DMS53 treated with DMSO at 0.1 percent for 48 hours (cell line): Measurements from ENCODE around the gene DUSP19.
"Not testable (repeated sequence)": the region's sequence is repeated elsewhere in the genome, so short reads cannot be mapped to it uniquely, and the experiment has no call there.

Source experiments
- DNase-seq: peaks from one replicate; lab custom pipeline; 2025; ENCODE audit not compliant: unreplicated experiment; lab: John Stamatoyannopoulos, UW

DUSP19 gene

DNA sequence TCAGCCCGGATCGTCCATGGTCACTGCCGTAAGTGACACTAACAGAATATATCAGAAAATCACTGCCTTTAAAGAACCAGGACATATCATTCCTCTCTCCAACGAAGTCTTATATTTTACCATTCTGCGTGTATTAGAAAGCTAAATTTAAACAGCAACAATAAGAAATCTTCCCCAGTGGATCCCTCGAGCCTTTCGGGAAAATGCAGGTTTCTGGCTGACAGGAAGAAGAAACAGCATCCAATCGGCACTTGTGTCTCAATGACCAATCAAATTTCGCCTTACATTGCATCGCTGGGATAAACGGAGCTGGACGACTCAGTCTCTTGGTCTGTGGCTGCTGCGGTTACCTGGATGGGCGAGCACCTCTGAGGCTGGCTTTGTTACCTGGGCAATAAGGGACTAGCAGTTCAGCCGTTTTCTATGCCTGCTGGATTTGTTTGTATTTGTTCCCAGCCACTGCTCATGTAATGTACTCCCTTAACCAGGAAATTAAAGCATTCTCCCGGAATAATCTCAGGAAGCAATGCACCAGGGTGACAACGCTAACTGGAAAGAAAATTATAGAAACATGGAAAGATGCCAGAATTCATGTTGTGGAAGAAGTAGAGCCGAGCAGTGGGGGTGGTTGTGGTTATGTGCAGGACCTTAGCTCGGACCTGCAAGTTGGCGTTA lies at the start of gene DUSP19:
TSS of gene DUSP19 (plus strand) at position 284 of the 675 bp plus-strand sequence. CDS start at position 471, 187 bp downstream.
- peak; percentile 100 for DNase-seq

DNA sequence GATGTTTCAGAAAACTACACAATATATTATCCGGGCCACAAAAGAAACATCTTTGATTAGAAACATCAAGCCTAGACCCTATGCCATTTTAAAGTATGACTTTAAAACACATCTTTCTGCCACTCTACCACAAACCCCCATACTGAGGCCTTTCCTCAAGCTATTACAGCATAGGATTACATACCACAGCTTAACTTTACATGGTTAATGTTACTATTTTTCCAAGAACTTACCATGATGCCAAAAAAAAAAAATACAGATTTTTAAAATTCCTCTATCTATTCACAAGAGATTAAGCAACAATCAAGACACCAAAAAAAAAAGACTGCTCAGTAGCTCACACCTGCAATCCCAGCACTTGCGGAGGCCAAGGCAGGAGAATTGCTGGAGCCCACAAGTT lies 49.3 kb upstream of the DUSP19 start:
- no peak for DNase-seq

- DNase-seq = no peak
These were observed 46.4 kb upstream of the DUSP19 start for GRCh38 chr2:183031911-183032794.

GRCh38 chr2:183033951-183034350 lies 44.6 kb upstream of the DUSP19 start:
- no peak for DNase-seq

GRCh38 chr2:183034806-183035205 lies 43.7 kb upstream of the DUSP19 start:
- DNase-seq = no peak

GRCh38 chr2:183035298-183035953 lies 43.1 kb upstream of the DUSP19 start:
- no peak for DNase-seq

GRCh38 chr2:183035954-183036669 lies 42.4 kb upstream of the DUSP19 start:
- no peak for DNase-seq

DNA sequence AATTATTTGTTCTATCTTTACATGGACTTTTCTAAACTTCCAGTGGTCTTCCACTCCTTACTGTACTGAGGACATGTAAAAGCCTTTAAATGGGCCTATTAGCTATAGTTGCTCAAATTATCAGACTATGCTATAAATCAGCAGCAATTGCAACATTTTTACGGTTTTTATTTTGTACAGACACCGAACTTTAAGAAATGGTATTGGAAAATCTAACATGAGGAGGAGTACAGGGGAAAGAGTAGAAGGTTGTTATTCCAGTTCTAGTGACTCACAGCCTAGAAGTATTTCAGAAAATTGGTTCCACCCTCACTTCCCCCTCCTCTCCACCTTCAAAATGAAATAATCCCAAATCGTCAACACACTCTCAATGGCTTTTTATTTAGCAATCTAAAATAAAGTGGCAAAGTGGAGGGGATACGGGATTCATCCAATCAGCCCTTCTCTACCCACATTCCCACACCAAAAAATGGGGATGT lies 41.4 kb upstream of the DUSP19 start:
- DNase-seq = peak; percentile 83

DNA sequence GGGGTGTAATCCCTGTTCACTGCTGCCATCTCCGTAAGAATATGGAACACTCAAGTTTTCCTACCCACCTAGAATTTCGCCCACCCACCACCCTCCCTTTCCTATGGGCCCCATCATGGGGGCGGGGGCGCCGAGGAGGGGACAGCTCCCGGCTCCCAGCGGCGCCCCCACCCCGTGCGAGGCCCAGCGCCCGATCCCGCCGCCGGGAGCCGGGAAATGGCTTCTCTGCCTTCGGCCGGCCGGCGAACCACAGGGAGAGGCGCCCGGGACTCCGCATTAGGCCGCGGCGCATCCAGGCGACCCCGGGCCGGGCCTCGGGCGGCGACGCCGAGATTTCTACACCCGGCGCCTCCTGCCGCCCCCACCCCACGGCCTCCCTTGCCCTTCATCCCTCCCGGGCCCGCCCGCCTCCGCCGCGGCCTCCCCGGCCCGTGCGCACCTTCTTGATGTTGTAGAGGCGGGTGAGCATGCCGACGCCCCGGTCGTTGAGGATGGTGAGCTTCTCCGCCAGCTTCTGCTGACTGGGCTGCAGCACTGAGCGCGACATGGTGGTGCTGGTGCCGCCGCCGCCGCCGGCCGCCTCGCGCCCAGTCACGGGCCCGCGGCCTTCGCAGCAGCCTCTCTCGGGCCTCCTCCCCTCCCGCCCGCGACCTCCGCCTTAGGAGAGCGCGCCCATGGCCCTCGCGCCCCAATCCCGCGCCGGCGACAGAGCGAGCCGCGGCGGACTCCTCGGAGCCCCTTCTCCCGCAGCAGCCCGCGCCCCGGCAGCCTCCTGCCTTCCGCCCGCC lies 40.8 kb upstream of the DUSP19 start:
- peak; percentile 63 for DNase-seq

DNA sequence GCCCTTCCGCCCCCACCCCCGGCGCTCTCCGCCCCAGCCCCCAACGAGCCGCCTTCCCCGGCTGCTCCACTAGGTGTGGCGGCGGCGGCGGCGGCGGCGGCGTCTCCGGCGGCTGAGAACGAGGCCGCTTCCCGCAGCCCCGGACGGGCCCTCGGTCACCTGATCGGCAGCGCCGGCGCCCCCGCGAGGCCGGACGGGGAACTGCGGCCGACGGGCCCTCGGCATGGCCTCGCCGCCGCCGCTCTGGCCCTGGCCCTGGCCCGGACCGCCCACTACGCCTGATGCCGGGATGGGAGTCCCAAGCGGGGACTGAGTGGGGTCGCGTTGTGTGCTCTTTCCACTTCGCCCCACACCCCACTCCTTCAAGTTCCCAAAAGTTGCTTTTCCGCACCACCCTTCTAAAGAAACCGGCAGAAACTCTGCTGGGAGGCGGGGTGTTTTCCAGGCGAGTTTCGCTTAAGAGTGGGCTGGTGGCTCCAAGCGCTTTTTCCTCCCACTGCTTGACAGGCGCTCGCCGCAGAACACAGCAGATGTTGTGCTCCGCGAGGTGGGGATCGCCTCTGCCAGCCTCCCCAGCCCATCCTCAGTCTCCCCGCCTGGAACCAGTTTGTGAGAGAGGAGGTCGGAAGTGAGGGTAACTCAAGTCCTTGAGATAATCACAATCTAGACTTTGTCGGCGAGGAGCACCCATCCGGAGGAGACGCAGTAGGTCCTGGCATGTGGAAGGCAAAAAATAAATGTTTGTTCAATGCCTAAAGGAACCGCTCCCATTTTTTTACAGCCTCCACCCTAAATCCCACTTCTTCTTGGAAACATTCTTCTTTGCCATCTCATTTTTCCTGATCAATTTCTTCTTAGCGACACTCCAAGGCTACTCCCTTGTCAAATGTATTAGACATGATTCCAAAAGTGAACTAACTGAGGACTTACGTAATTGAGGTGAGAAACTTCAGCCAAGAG lies 39.9 kb upstream of the DUSP19 start, which contains the start of gene NCKAP1:
TSS of gene NCKAP1 (minus strand) at position 117 of the 960 bp plus-strand sequence. CDS start 358 bp downstream, outside the sequence.
- DNase-seq = peak; percentile 96

- DNase-seq = no peak
These were observed 37.9 kb upstream of the DUSP19 start for GRCh38 chr2:183040604-183041003.

DNA sequence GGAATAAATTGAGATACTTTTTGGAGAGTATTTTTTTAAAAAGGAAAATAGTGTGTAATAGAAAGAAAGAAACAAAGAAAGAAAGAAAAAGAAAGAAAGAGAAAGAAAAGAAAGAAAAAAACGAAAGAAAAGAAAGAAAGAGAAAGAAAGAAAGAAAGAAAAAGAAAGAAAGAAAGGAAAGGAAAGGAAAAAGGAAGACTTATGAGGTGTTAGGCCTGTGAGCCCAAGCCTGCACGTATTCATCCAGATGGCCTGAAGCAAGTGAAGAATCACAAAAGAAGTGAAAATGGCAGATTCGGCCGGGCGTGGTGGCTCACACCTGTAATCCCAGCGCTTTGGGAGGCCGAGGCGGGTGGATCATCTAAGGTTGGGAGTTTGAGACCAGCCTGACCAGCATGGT lies 35.0 kb upstream of the DUSP19 start:
- DNase-seq = not testable (repeated sequence)

DNA sequence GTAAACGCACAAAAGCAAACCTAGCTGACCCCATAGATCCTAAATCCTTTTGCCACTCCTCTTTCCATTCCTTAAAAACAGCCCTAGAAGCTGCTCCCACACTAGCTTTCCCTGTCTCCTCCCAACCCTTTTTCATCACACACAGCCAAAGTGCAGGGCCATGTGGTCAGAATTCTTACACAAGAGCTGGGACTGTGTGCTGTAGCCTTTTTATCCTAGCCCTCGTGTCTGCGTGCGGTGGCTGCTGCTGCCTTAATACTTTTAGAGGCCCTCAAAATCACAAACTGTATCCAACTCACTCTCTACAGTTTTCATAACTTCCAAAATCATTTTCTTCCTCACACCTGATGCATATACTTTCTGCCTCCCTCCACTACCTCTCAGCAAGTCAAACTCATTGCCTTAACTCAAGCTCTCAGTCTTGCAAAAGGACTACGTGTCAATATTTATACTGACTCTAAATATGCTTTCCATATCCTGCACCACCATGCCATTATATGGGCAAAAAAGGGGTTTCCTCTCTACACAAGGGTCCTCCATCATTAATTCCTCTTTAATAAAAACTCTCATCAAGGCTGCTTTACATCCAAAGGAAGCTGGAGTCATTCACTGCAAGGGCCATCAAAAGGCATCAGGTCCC lies 30.9 kb upstream of the DUSP19 start:
- DNase-seq = not testable (repeated sequence)

DNA sequence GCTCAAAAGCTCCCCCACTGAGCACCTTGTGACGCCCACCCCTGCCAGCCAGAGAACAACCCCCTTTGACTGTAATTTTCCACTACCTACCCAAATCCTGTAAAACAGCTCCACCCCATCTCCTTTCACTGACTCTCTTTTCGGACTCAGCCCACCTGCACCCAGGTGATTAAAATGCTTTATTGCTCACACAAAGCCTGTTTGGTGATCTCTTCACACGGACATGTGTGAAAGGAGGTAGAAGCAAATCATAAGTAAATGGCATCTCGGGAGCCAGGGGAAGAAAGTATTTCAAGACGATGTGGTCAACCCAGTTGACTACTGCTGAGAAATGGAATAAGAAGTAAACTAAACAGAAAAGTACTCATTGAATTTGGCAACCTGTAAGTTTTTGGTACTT lies 29.1 kb upstream of the DUSP19 start:
- no peak for DNase-seq

DNA sequence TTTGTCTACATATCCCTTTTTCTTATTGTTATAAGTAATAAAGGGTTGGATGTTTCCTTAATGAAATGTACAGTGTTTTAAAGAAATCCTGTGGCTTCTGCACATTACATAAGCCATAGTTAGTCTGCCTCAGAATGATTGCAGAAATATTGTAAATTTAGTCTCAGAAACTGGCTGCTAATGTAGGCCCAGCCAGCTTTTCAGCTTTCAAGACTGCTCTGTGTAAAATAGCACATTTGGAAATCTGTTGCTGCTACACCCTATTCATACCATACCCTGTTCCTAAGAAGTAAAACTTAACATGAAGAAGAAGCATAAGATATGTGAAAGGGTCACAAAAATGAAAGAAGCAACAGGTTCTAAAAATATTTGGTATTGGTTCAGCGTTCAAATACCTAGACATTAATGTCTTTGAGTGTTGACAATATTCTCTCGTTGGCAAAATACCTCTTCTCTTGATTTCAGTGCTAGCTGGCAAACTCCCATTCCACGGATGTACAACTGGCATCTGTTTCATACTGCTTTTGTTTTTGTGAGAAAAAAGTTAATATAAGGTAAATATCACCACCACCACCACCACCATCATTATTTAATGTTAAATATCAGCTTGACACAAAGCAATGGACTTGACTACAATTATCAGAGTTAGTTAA lies 21.1 kb upstream of the DUSP19 start:
- DNase-seq = no peak

- peak; percentile 42 for DNase-seq
These were observed 19.0 kb upstream of the DUSP19 start for GRCh38 chr2:183059561-183059960.

- no peak for DNase-seq
These were observed 17.8 kb upstream of the DUSP19 start for GRCh38 chr2:183060571-183061231.
